WI38 (cell line): Measurements from ENCODE around the gene HLA-E.

Source experiments
- H3K4me3 ChIP-seq: 2 replicates; pipeline ENCODE4 v1.5.1; 2011; ENCODE audit warnings: low read depth, mild to moderate bottlenecking, control low read depth, low read length
- TF ChIP-seq, protein P1 (sequence below): IDR thresholded peaks from 2 replicates; pipeline ENCODE4 v1.5.1; 2012; ENCODE audit warnings: low read depth, mild to moderate bottlenecking, control low read depth, low read length

HLA-E gene

DNA sequence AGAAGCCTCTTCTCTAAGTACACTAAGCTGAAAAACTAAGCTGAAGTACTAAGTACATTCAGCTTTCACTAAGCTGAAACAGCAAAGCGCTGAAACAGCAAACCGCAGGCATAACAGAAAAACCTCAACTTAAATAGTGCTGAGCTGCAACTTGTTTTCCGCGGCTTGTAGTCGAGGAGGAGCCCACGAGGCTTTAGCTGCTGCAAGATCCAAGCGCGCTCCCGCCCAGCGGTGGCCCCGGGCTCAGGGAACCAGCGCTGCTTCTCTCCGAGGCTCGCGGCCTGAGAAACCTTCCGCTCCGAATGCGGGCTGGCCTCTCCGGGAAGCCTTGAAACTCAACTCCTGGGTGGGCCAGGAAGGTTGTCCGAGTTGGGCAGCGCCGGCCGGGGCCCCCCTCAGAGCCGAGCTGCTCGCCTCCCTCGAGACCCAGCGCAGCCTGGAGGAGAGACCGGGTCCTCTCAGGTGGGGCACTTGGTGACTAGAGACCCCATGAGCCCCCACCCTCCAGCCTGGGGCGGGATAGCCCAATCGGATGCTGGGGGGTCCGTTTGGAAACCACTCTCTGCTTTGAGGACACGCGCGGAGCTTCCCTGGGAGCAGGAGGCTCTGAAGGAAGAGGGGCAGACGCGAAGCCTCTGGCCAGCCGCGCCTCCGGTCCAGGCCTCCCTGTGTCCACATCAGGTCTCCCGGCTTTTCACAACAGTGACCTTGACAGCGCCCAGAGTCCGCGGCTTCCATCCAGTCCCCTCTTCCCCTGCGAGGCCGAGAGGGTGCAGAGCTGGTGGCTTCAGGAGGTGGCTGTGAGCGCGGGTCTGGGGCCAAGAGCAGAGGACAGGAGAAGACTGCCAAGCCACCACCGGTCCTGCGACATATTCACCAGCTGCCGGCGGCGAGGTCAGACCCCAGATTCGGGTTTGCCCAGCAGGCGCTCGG, 38.1 kb upstream of the HLA-E start:
- TF ChIP-seq, protein P1, sequence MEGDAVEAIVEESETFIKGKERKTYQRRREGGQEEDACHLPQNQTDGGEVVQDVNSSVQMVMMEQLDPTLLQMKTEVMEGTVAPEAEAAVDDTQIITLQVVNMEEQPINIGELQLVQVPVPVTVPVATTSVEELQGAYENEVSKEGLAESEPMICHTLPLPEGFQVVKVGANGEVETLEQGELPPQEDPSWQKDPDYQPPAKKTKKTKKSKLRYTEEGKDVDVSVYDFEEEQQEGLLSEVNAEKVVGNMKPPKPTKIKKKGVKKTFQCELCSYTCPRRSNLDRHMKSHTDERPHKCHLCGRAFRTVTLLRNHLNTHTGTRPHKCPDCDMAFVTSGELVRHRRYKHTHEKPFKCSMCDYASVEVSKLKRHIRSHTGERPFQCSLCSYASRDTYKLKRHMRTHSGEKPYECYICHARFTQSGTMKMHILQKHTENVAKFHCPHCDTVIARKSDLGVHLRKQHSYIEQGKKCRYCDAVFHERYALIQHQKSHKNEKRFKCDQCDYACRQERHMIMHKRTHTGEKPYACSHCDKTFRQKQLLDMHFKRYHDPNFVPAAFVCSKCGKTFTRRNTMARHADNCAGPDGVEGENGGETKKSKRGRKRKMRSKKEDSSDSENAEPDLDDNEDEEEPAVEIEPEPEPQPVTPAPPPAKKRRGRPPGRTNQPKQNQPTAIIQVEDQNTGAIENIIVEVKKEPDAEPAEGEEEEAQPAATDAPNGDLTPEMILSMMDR, result no peak
- peak overlapping the region; percentile 29; the same call in 1 of the 2 replicates for H3K4me3 ChIP-seq

DNA sequence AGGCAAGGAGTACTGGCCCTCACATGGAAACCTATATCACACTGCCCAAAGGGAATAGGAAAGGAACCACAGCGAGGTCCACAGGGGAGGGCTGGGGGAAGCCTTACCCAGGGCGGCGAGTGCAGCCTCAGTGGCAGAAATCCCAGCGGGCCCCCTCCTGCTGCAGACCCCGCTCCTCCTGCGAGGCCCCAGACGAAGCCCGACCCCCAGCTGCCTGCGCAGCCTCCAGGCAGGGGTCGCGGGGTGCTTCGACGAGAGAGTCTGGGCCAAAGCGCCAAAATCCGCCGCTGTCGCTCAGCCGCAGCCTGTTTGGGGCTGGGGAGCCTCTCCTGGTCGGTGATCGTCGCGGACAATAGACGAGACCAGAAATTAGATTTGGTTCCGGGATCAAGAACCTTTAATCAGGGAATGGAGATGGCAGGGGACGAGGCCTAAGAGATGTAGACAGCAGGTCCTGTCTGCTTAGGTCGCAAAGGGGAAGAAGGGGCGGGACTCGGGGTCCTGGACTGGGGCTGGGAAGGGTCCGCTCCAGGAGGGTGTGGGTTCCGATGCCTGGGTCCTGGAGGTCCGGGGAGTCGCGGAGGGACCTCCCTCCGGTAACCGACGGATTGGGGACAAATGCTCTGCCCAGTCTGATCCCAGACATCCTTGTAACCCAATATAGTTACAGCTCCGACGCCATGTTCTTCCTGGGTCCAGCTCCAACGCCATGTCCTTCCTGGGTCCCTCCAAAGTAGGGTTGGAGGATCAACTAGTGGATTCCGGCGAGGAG, 36.4 kb upstream of the HLA-E start:
- TF ChIP-seq, protein P1, result no peak
- no peak overlapping the region for H3K4me3 ChIP-seq

DNA sequence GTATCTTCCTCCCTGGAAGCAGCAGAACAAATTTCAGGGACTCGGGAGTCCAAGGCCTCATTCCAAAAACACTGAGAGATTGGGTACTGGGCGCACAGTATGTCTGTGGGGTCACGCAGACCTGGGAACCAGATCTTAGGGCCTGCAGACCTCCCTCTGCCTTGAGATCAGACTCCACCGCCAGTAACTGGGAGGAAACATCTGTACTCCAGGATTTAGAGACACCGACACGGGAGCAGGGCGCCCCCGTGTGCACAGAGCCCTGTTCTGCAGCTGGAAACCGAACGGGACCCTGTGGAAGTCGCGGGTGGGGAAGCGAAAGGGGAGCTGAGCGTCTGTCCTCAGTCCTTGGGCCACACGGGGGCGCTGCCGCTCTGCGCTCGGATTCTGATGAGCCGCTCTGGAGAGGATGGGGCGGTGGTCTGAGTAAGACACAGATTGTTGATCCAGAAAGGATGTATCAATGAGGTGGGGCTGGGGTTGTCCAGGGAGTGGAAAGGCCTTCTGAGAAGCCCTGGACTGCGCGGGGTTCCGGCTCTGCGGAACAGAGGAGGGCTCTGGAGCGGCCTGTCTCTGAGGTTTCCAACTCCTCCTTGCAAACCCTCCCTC, 35.7 kb upstream of the HLA-E start:
- TF ChIP-seq, protein P1, result peak; percentile 88
- no peak overlapping the region for H3K4me3 ChIP-seq

DNA sequence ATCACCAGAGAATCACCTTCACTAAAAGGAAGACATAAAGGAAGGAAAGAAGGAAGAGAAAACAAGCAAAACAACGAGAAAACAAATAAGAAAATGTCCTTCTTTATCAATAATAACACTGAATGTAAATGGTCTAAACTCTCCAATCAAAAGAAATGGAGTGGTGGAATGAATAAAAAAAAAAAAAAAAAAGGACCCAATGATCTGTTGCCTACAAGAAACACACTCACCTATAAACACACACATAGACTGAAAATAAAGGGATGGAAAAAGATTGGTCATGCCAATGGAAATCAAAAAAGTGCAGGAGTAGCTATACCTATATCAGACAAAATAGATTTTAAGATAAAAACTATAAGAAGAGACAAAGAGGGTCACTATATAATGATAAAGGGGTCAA, 30.2 kb upstream of the HLA-E start:
- TF ChIP-seq, protein P1, result no peak
- H3K4me3 ChIP-seq, result no peak overlapping the region

DNA sequence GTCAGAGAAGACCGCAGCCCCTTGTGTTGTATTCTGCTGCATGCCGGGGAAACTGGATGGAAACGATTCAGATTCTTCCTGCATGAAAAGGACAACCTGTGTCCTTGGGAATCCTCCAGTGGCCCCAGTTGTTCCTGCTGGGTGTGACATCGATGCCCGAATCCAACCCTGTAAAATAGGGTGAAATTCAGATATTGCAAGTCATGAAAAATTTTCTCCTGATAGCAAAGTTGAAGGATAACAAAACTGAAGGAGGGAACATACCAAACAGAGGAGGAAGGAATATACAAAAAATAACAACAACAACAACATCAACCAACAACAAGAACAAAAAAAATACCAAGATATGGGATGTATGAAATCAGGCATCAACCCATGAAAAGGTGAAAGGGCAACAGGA, 28.3 kb upstream of the HLA-E start:
- TF ChIP-seq, protein P1, result no peak

DNA sequence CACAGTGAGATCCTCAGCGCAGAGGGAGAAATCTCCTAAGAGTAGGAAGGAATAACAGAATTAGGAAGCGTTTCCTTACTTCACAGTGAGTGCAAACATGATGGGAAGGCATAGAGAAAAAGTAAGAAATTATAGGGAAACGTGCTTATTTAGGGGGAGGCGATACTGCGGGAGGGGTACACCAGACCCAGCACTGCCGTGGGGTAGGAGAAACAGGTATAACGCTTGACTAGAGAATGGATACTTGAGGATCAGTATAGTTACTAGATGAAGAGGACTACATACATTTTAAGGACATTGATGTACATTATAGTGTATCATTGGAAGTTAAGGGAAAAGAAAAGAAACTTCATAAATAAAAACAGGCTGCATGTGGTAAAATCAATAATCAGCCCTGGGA, 26.8 kb upstream of the HLA-E start:
- no peak overlapping the region for H3K4me3 ChIP-seq
- TF ChIP-seq, protein P1, result no peak

More for the DNA sequence above, 28.3 kb upstream of the HLA-E start:
- no peak overlapping the region for H3K4me3 ChIP-seq
